ENCODE results near the gene TMEM178B. TPM values are rescaled to one million over a fixed set of nuclear protein-coding genes. Genes with fewer than 3 reads are reported as not detected.

TMEM178B gene
- total RNA-seq, 1 donor from 2014 or later = 0.52 TPM

DNA sequence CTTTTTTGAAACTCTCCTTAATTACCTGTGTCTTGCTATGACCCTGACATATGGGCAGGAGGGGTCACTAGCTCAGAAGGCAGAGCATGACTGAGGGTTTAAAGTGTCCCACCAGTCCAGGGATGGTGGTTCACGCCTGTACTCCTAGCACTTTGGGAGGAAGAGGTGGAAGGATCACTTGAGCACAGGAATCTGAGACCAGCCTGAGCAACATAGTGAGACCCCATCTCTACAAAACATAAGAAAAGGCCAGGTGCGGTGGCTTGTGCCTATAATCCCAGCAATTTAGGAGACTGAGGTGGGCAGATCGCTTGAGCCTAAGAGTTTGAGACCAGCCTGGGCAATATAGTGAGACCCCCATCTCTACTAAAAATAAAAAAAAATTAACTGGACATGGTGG, 133.8 kb downstream of the TMEM178B start:
- Histone ChIP-seq H3K9me3 (ENCODE audit: control insufficient read depth in 3 of 3, low read length in 3 of 3) (no peaks in the 10 kb centered on the region), H3K27me3 (ENCODE audit: control insufficient read depth in 3 of 3, insufficient read depth in 3 of 3, low read length in 3 of 3) (no peaks in the 10 kb centered on the region), H3K9ac (ENCODE audit: low read depth in 1 of 3, low read length in 3 of 3) (no peak overlapping the region), H3K4me3 (ENCODE audit: low read length in 3 of 3) (no peak overlapping the region), H3K36me3 (ENCODE audit: control insufficient read depth in 3 of 3, insufficient read depth in 3 of 3, low read length in 3 of 3) (no peaks in the 10 kb centered on the region), H3K4me1 (ENCODE audit: control insufficient read depth in 3 of 3, insufficient read depth in 3 of 3, low read length in 3 of 3) (no peaks in the 10 kb centered on the region), H3K27ac (ENCODE audit: low read depth, low read length) (no peak overlapping the region)

DNA sequence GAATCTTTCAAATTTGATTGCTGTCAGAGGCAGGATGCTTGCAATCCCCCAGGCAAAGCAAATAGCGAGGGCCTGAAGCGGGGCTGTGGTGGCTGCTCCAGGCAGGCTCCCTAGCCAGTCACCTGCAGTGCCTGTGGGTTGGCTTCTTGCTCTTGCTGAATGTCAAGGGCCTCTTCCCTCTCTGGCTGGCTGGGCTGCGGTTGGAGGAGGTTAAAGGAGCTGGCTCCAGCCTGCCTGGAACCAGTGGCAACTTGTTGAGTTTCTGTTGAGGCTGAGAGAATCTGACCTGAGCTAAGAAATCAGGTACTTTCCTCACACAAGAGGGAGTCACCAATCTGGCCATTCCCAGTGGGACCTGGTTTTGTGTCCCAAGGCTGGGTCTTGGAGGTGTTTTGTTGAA, 134.7 kb downstream of the TMEM178B start:
- H3K27me3 ChIP-seq (ENCODE audit: control insufficient read depth in 3 of 3, insufficient read depth in 3 of 3, low read length in 3 of 3) = no peaks in the 10 kb centered on the region
- H3K9me3 ChIP-seq (ENCODE audit: control insufficient read depth in 3 of 3, low read length in 3 of 3) = no peaks in the 10 kb centered on the region
- no peak overlapping the region for H3K27ac ChIP-seq (ENCODE audit: low read depth, low read length)
- no peaks in the 10 kb centered on the region for H3K36me3 ChIP-seq (ENCODE audit: control insufficient read depth in 3 of 3, insufficient read depth in 3 of 3, low read length in 3 of 3)
- no peak overlapping the region for H3K4me3 ChIP-seq (ENCODE audit: low read length in 3 of 3)
- H3K9ac ChIP-seq (ENCODE audit: low read depth in 1 of 3, low read length in 3 of 3) = no peak overlapping the region
- H3K4me1 ChIP-seq (ENCODE audit: control insufficient read depth in 3 of 3, insufficient read depth in 3 of 3, low read length in 3 of 3) = no peaks in the 10 kb centered on the region

DNA sequence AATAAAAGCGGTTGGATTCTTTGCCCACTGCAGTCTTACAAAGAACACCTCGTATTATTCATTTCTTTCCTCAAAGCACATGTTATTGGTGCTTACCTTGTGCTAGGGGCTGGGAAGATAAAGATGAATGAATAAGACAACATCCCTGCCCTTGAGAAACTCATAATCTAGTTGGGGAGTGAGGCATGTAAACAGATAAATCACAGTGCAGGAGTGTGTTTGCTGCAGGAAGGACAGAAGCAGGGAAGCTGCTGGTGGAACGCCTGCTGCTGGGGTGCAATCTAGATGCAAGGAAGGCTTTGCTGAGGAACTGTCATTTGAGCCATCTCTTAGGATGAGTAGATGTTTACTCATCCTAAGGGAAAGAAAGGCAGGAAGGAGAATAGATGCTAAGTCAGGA, 135.6 kb downstream of the TMEM178B start:
- no peak overlapping the region for H3K27ac ChIP-seq (ENCODE audit: low read depth, low read length)
- no peaks in the 10 kb centered on the region for H3K9me3 ChIP-seq (ENCODE audit: control insufficient read depth in 3 of 3, low read length in 3 of 3)
- H3K36me3 ChIP-seq (ENCODE audit: control insufficient read depth in 3 of 3, insufficient read depth in 3 of 3, low read length in 3 of 3) = no peaks in the 10 kb centered on the region
- H3K9ac ChIP-seq (ENCODE audit: low read depth in 1 of 3, low read length in 3 of 3) = no peak overlapping the region
- peaks cover 0 to under 1% (median 0%) of the 10 kb centered on the region in 3 donors for H3K4me1 ChIP-seq (ENCODE audit: control insufficient read depth in 3 of 3, insufficient read depth in 3 of 3, low read length in 3 of 3)
- no peak overlapping the region for H3K4me3 ChIP-seq (ENCODE audit: low read length in 3 of 3)
- H3K27me3 ChIP-seq (ENCODE audit: control insufficient read depth in 3 of 3, insufficient read depth in 3 of 3, low read length in 3 of 3) = no peaks in the 10 kb centered on the region

DNA sequence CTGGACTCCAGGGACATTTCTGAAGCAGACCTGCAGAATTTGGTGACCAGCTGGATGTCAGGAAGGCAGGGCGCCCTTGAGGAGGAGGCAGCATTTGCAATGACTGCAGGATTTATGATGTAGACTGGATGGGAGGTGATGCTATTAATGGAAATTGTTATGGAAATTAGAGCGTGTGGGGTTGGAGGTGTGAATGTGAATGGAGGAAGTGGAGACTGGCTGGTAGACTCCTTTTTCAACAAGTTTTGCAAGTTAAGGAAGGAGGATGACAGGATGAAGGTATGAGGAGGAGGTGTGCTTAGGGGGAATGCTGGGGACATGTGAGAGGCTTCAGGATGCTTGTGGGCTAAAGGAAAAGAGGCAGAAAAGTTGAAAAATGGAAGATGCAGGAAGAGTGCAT, 137.0 kb downstream of the TMEM178B start:
- Histone ChIP-seq H3K9me3 (ENCODE audit: control insufficient read depth in 3 of 3, low read length in 3 of 3) (no peaks in the 10 kb centered on the region), H3K4me1 (ENCODE audit: control insufficient read depth in 3 of 3, insufficient read depth in 3 of 3, low read length in 3 of 3) (peaks cover 0 to 5% (median 0%) of the 10 kb centered on the region in 3 donors), H3K27ac (ENCODE audit: low read depth, low read length) (no peak overlapping the region), H3K4me3 (ENCODE audit: low read length in 3 of 3) (no peak overlapping the region), H3K27me3 (ENCODE audit: control insufficient read depth in 3 of 3, insufficient read depth in 3 of 3, low read length in 3 of 3) (no peaks in the 10 kb centered on the region), H3K36me3 (ENCODE audit: control insufficient read depth in 3 of 3, insufficient read depth in 3 of 3, low read length in 3 of 3) (no peaks in the 10 kb centered on the region), H3K9ac (ENCODE audit: low read depth in 1 of 3, low read length in 3 of 3) (no peak overlapping the region)

DNA sequence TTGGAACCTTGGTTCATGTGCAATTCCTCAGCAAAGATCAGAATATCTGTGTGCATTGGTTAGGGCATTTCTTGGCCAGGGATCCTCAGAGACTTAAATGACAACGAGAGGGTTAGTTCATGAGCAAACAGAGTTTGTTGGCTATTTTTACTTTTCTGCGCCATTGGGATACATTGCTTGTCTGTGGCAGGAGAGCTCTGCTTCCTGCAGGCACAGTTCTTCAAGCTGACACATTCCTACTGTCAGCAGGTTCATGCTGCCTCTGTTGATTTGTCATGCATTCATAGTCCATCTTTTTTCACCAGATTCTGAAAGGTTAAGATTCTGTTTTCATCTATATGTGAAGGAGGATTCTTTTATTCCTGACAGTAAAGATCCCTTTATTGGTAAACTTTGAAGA, 139.4 kb downstream of the TMEM178B start:
- H3K4me1 ChIP-seq (ENCODE audit: control insufficient read depth in 3 of 3, insufficient read depth in 3 of 3, low read length in 3 of 3) = peaks cover 0 to 9% (median 4%) of the 10 kb centered on the region in 3 donors
- no peaks in the 10 kb centered on the region for H3K9me3 ChIP-seq (ENCODE audit: control insufficient read depth in 3 of 3, low read length in 3 of 3)
- H3K9ac ChIP-seq (ENCODE audit: low read depth in 1 of 3, low read length in 3 of 3) = no peak overlapping the region
- no peaks in the 10 kb centered on the region for H3K27me3 ChIP-seq (ENCODE audit: control insufficient read depth in 3 of 3, insufficient read depth in 3 of 3, low read length in 3 of 3)
- no peak overlapping the region for H3K27ac ChIP-seq (ENCODE audit: low read depth, low read length)
- no peaks in the 10 kb centered on the region for H3K36me3 ChIP-seq (ENCODE audit: control insufficient read depth in 3 of 3, insufficient read depth in 3 of 3, low read length in 3 of 3)
- H3K4me3 ChIP-seq (ENCODE audit: low read length in 3 of 3) = no peak overlapping the region

DNA sequence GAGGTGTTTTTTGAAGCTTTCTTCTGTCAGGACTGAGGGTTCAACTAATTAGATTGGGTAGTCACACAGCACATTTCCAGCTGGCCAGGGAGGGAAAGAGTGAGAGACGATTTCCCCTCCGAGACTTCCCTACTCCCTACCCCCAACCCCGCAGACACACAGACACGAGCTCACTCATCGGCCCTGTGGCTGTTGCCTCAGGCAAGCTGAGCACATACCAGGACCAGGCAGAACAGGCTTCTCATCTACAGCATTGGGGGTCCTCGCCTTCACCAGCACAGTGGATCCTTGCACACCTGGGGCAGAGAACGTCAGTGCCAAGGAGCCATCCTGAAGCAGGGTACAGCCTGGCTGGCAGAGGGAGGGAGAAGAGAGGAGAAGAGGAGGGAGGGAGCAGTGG, 144.1 kb downstream of the TMEM178B start:
- H3K36me3 ChIP-seq (ENCODE audit: control insufficient read depth in 3 of 3, insufficient read depth in 3 of 3, low read length in 3 of 3) = no peaks in the 10 kb centered on the region
- no peak overlapping the region for H3K4me3 ChIP-seq (ENCODE audit: low read length in 3 of 3)
- no peak overlapping the region for H3K9ac ChIP-seq (ENCODE audit: low read depth in 1 of 3, low read length in 3 of 3)
- H3K4me1 ChIP-seq (ENCODE audit: control insufficient read depth in 3 of 3, insufficient read depth in 3 of 3, low read length in 3 of 3) = peaks cover 0 to 9% (median 4%) of the 10 kb centered on the region in 3 donors
- H3K9me3 ChIP-seq (ENCODE audit: control insufficient read depth in 3 of 3, low read length in 3 of 3) = no peaks in the 10 kb centered on the region
- no peaks in the 10 kb centered on the region for H3K27me3 ChIP-seq (ENCODE audit: control insufficient read depth in 3 of 3, insufficient read depth in 3 of 3, low read length in 3 of 3)
- no peak overlapping the region for H3K27ac ChIP-seq (ENCODE audit: low read depth, low read length)

DNA sequence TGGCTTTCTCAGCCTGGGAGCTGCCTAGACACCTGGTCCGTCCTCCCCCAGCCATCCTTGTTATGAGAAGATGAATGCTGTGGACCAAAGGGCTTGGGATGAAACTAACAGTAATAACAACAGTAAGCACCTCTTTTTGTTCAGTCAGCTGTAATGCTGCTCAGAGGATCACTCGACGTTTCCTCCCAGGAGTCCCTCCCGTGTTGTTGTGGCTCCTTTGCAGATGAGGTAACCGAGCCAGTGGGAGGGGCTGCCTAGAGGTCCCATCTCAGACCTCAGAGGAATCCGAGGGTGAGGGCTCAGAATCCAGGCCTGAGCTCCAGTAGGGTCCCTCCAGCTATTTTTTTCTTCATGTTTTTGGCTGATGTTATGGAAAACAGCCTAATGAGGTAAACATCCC, 145.1 kb downstream of the TMEM178B start:
- no peak overlapping the region for H3K27ac ChIP-seq (ENCODE audit: low read depth, low read length)
- H3K27me3 ChIP-seq (ENCODE audit: control insufficient read depth in 3 of 3, insufficient read depth in 3 of 3, low read length in 3 of 3) = no peaks in the 10 kb centered on the region
- H3K9ac ChIP-seq (ENCODE audit: low read depth in 1 of 3, low read length in 3 of 3) = no peak overlapping the region
- H3K36me3 ChIP-seq (ENCODE audit: control insufficient read depth in 3 of 3, insufficient read depth in 3 of 3, low read length in 3 of 3) = no peaks in the 10 kb centered on the region
- H3K9me3 ChIP-seq (ENCODE audit: control insufficient read depth in 3 of 3, low read length in 3 of 3) = no peaks in the 10 kb centered on the region
- H3K4me3 ChIP-seq (ENCODE audit: low read length in 3 of 3) = no peak overlapping the region
- H3K4me1 ChIP-seq (ENCODE audit: control insufficient read depth in 3 of 3, insufficient read depth in 3 of 3, low read length in 3 of 3) = peaks cover 0 to 9% (median 4%) of the 10 kb centered on the region in 3 donors

DNA sequence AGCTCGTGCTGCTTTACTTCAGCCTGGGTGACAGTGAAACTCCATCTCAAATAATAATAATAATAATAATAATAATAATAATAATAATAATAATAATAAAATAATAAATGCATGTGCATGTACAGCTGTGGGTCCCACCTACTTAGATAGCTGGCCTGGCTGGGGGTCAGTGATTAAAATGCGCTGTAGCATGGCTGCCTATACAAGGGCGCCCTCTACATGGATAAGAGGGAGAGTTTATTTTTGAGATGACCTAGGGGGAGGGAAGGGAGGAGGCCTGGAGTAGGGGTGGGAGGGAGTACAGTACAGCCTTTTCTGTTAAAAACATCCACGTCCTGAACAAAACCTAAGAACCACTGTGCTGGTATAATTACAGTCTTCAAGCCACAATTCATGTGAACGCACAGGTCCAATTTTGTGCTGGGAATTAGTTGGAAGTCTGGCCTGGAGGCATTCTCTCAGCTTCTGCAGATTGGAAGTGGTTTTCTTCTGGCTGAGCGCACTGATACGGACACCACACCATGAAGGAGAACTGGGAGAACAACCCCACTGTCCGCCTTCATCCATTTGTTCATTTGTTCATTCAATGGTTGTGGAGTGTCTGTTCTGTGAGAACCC, 146.5 kb downstream of the TMEM178B start:
- Histone ChIP-seq H3K27ac (ENCODE audit: low read depth, low read length) (no peak overlapping the region), H3K36me3 (ENCODE audit: control insufficient read depth in 3 of 3, insufficient read depth in 3 of 3, low read length in 3 of 3) (no peaks in the 10 kb centered on the region), H3K9ac (ENCODE audit: low read depth in 1 of 3, low read length in 3 of 3) (no peak overlapping the region), H3K9me3 (ENCODE audit: control insufficient read depth in 3 of 3, low read length in 3 of 3) (no peaks in the 10 kb centered on the region), H3K4me3 (ENCODE audit: low read length in 3 of 3) (no peak overlapping the region), H3K27me3 (ENCODE audit: control insufficient read depth in 3 of 3, insufficient read depth in 3 of 3, low read length in 3 of 3) (no peaks in the 10 kb centered on the region), H3K4me1 (ENCODE audit: control insufficient read depth in 3 of 3, insufficient read depth in 3 of 3, low read length in 3 of 3) (peaks cover 0 to 4% (median 4%) of the 10 kb centered on the region in 3 donors)

DNA sequence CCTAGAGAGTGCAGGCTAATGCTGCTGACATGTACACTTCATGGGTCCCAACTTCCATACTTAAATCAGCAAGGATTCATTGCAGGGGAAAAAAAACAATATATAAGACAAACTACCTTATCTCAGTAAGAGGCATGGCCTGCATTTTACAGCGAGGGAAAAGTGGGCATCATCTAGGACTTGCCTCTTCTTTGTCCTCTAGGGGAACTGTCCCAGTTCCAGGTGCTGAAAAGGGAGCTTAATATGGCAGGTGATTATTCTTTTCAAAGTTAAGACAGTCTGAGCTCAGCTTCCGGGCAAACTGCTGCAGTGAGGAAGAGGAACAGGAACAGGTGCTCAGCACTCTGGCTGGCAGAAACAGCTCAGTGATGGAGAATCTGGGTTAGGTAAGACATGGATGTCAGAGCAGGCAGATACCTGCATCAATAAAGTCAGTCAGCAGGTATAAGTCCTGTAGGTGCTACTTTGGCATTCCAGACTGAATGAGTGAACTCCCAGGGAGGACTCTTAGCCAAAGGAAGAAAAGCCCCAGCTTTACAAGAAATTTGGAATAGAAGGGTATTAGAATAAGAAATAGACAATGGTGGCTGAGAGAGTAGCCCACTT, 147.2 kb downstream of the TMEM178B start:
- no peak overlapping the region for H3K9ac ChIP-seq (ENCODE audit: low read depth in 1 of 3, low read length in 3 of 3)
- no peak overlapping the region for H3K27ac ChIP-seq (ENCODE audit: low read depth, low read length)
- H3K36me3 ChIP-seq (ENCODE audit: control insufficient read depth in 3 of 3, insufficient read depth in 3 of 3, low read length in 3 of 3) = no peaks in the 10 kb centered on the region
- H3K4me1 ChIP-seq (ENCODE audit: control insufficient read depth in 3 of 3, insufficient read depth in 3 of 3, low read length in 3 of 3) = peaks cover 0 to 12% (median 8%) of the 10 kb centered on the region in 3 donors
- no peaks in the 10 kb centered on the region for H3K9me3 ChIP-seq (ENCODE audit: control insufficient read depth in 3 of 3, low read length in 3 of 3)
- H3K27me3 ChIP-seq (ENCODE audit: control insufficient read depth in 3 of 3, insufficient read depth in 3 of 3, low read length in 3 of 3) = no peaks in the 10 kb centered on the region
- no peak overlapping the region for H3K4me3 ChIP-seq (ENCODE audit: low read length in 3 of 3)

DNA sequence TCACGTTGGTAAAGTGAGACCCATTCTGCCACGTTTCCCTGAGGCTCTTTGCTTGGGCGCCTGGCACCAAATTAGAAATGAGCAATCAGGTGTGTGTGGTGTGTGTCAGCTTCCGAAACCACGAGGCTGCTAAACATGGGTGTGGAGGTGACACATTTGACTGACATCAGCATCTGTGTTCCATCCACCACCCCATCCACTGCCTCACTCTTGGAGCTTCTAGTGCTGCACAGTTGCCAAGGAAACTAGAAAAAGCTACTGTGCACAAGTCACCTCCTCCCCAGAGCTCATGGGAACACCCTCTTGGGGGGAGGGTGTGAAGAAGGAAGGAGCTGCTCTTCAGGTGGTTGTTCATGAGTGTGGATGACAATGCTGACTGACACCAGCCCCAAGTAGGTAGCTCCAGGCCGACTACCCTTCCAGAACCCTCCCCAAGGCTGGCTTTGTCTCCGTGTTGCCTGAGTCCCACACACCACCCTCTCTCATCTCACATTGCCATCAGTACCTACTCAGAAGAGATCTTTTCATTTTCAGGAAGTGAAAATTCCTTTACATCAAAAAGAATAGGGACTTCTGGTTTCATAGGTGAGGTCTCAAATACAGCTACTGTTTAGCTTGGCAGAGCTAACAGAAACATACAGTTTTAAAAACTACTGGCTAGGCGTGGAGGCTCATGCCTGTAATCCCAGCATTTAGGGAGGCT, 152.2 kb downstream of the TMEM178B start:
- no peak overlapping the region for H3K4me3 ChIP-seq (ENCODE audit: low read length in 3 of 3)
- no peak overlapping the region for H3K9ac ChIP-seq (ENCODE audit: low read depth in 1 of 3, low read length in 3 of 3)
- H3K27ac ChIP-seq (ENCODE audit: low read depth, low read length) = no peak overlapping the region

More for the DNA sequence above, 152.2 kb downstream of the TMEM178B start:
- H3K4me1 ChIP-seq (ENCODE audit: control insufficient read depth in 3 of 3, insufficient read depth in 3 of 3, low read length in 3 of 3) = peaks cover 0 to 9% (median 4%) of the 10 kb centered on the region in 3 donors
- H3K36me3 ChIP-seq (ENCODE audit: control insufficient read depth in 3 of 3, insufficient read depth in 3 of 3, low read length in 3 of 3) = no peaks in the 10 kb centered on the region
- H3K27me3 ChIP-seq (ENCODE audit: control insufficient read depth in 3 of 3, insufficient read depth in 3 of 3, low read length in 3 of 3) = no peaks in the 10 kb centered on the region
- no peaks in the 10 kb centered on the region for H3K9me3 ChIP-seq (ENCODE audit: control insufficient read depth in 3 of 3, low read length in 3 of 3)
